Measurements from ENCODE around the gene FLVCR1.

The FLVCR1 gene

GRCh38 chr1:212928323-212929291, 70.5 kb downstream of the FLVCR1 start:
- no peak for TF ChIP-seq CTCF (IDR thresholded peaks at IDR 0.05; ENCODE audit: low read depth, low read length, missing control alignments)
- no peak for DNase-seq (ENCODE audit: low read depth)
- no peak overlapping the region for H3K4me3 ChIP-seq (ENCODE audit: low read depth, low read length)

- TF ChIP-seq CTCF (IDR thresholded peaks at IDR 0.05; ENCODE audit: low read depth, low read length, missing control alignments): no peak
- H3K4me3 ChIP-seq (ENCODE audit: low read depth, low read length): no peak overlapping the region
- no peak for DNase-seq (ENCODE audit: low read depth)
Measured at GRCh38 chr1:212930986-212931678, 73.1 kb downstream of the FLVCR1 start.

- no peak for TF ChIP-seq CTCF (IDR thresholded peaks at IDR 0.05; ENCODE audit: low read depth, low read length, missing control alignments)
- no peak for DNase-seq (ENCODE audit: low read depth)
- H3K4me3 ChIP-seq (ENCODE audit: low read depth, low read length): no peak overlapping the region
Measured at GRCh38 chr1:212933815-212934471, 75.9 kb downstream of the FLVCR1 start.

- H3K4me3 ChIP-seq (ENCODE audit: low read depth, low read length): no peak overlapping the region
- TF ChIP-seq CTCF (IDR thresholded peaks at IDR 0.05; ENCODE audit: low read depth, low read length, missing control alignments): no peak
- no peak for DNase-seq (ENCODE audit: low read depth)
Measured at GRCh38 chr1:212935387-212935981, 77.4 kb downstream of the FLVCR1 start.

- H3K4me3 ChIP-seq (ENCODE audit: low read depth, low read length): no peak overlapping the region
- no peak for TF ChIP-seq CTCF (IDR thresholded peaks at IDR 0.05; ENCODE audit: low read depth, low read length, missing control alignments)
- DNase-seq (ENCODE audit: low read depth): no peak
Measured at GRCh38 chr1:212937034-212937433, 79.0 kb downstream of the FLVCR1 start.

- H3K4me3 ChIP-seq (ENCODE audit: low read depth, low read length): no peak overlapping the region
- no peak for TF ChIP-seq CTCF (IDR thresholded peaks at IDR 0.05; ENCODE audit: low read depth, low read length, missing control alignments)
- no peak for DNase-seq (ENCODE audit: low read depth)
Measured at GRCh38 chr1:212938846-212939245, 80.8 kb downstream of the FLVCR1 start.
